Mammary epithelial cell (primary cell): ENCODE results near the gene MAPK9.

Experiments
- CTCF ChIP-seq, 2 donors: IDR thresholded peaks in 1 of 2; conservative IDR thresholded peaks in 1 of 2; 2 replicates each; pipeline ENCODE4 v1.5.1; 2011 to 2012; ENCODE audit warnings: inconsistent platforms in 2 of 2, low read length in 2 of 2, mild to moderate bottlenecking in 2 of 2, control low read depth in 1 of 2, low read depth in 1 of 2; ENCODE audit not compliant: insufficient read depth in 1 of 2; ENCODE audit errors: extremely low read depth in 1 of 2
- EZH2 ChIP-seq: IDR thresholded peaks from 2 replicates; pipeline ENCODE4 v1.6.1; 2012; ENCODE audit warnings: low read length, inconsistent platforms, borderline replicate concordance

DNA sequence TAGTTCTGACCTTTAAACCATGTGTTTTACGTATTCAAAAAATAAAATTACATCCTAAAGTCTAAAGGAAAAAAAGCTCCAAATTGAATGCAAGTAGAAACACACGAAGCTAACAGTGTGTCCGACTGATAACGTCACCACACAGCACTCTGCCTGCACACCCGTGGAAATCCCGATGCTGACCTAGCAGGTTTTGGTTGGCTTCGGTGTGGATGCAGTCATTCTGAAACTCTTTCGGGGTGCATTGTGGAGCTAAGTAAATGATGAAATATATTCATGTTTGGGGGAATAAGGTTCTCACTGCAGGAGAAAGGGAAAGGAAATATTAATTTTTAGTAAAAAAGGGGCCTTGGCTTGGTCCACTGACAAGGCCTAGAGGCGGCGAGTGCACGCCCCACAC, 84.9 kb downstream of the MAPK9 start:
- TF ChIP-seq CTCF (conservative IDR thresholded peaks at IDR 0.05 in 1 of 2, IDR thresholded peaks at IDR 0.05 in 1 of 2; ENCODE audit: extremely low read depth in 1 of 2, insufficient read depth in 1 of 2, low read depth in 1 of 2, low read length in 2 of 2), result no peak
- no peak for TF ChIP-seq EZH2
